HepG2 (cell line): ENCODE data around the gene SMG7. TPM values are rescaled to one million over a fixed set of nuclear protein-coding genes. Genes with fewer than 3 reads are reported as not detected.

ENCODE experiments used
- CCAR2 ChIP-seq: fragments of 200-400 bp; formaldehyde crosslinking; optimal IDR thresholded peaks from 2 replicates; pipeline ENCODE3; 2018; ENCODE audit warnings: low read depth, mild to moderate bottlenecking, low read length, moderate library complexity
- FOXA1 ChIP-seq, 2 experiments: fragments of 450-650 bp in 1 of 2; sonication (generic) in 1 of 2; formaldehyde crosslinking in 1 of 2; IDR thresholded peaks; 2 replicates each; pipeline versions ENCODE4 v1.4.0 to v1.6.1; 2016 to 2020; ENCODE audit warnings: missing genetic modification reagents in 1 of 2
- GABPB1 ChIP-seq: IDR thresholded peaks from 2 replicates; pipeline ENCODE4 v1.6.1; 2016; ENCODE audit warnings: mild to moderate bottlenecking, missing genetic modification reagents, moderate library complexity, missing compliant biosample characterization
- NR3C1 ChIP-seq: sonication (generic); formaldehyde crosslinking; IDR thresholded peaks from 2 replicates; pipeline ENCODE4 v1.4.0; 2020; ENCODE audit warnings: missing genetic modification reagents
- PRPF4 ChIP-seq: fragments of 200-400 bp; formaldehyde crosslinking; IDR thresholded peaks from 2 replicates; pipeline ENCODE4 v1.6.1; 2016; ENCODE audit warnings: low read length, low read depth; ENCODE audit not compliant: poor library complexity, severe bottlenecking
- RBFOX2 ChIP-seq: fragments of 200-400 bp; formaldehyde crosslinking; IDR thresholded peaks from 2 replicates; pipeline ENCODE4 v1.6.1; 2017; ENCODE audit warnings: low read depth, mild to moderate bottlenecking, low read length
- ZNF207 ChIP-seq: fragments of 450-650 bp; IDR thresholded peaks from 2 replicates; pipeline ENCODE4 v1.6.1; 2016; ENCODE audit warnings: antibody characterized with exemption, borderline replicate concordance
- ZNF672 ChIP-seq: sonication (generic); formaldehyde crosslinking; IDR thresholded peaks from 2 replicates; pipeline ENCODE4 v1.8.1; 2022; ENCODE audit warnings: missing genetic modification reagents
- polyA plus RNA-seq, 8 experiments: library from polyadenylated mRNA; depleted of rRNA in 3 of 8; stranded (reverse) in 7 of 8; unstranded in 1 of 8; fragments of >200 nt; fragmentation: Illumina TruSeq in 4 of 8; extraction: Trizol in 4 of 8; gene quantifications; 2 replicates each; pipeline versions ENCODE4 v1.2.1 to v1.2.3, GENCODE V29; 2011 to 2016; ENCODE audit warnings: low read depth in 4 of 8, missing spikeins in 1 of 8, mixed read lengths in 1 of 8; ENCODE audit not compliant: insufficient read depth in 1 of 8
- total RNA-seq, 5 experiments: library from RNA; depleted of rRNA; stranded (reverse); fragments of >200 nt; fragmentation: Illumina TruSeq; extraction: Trizol; gene quantifications; 2 replicates each; pipeline ENCODE4 v1.2.3, GENCODE V29; 2016; ENCODE audit warnings: low read depth in 1 of 5
- TF ChIP-seq, protein P1 (sequence below): sonication (generic); formaldehyde crosslinking; IDR thresholded peaks from 2 replicates; pipeline ENCODE4 v1.5.1; 2020; ENCODE audit warnings: missing genetic modification reagents, mild to moderate bottlenecking, borderline replicate concordance
- TF ChIP-seq, protein P2 (sequence below): sonication (generic); formaldehyde crosslinking; conservative IDR thresholded peaks from 2 replicates; pipeline ENCODE4 v1.4.0; 2020; ENCODE audit warnings: missing genetic modification reagents
- TF ChIP-seq, protein P3 (sequence below): sonication (generic); formaldehyde crosslinking; IDR thresholded peaks from 2 replicates; pipeline ENCODE4 v1.8.0; 2022; ENCODE audit warnings: missing genetic modification reagents, mild to moderate bottlenecking, moderate library complexity, borderline replicate concordance

Gene SMG7
- total and polyA plus RNA-seq, 2 of the 13 experiments (the other 11 are each of a cell fraction or from before 2014, with no cell fraction given), result 14.9 to 27.9 TPM

DNA sequence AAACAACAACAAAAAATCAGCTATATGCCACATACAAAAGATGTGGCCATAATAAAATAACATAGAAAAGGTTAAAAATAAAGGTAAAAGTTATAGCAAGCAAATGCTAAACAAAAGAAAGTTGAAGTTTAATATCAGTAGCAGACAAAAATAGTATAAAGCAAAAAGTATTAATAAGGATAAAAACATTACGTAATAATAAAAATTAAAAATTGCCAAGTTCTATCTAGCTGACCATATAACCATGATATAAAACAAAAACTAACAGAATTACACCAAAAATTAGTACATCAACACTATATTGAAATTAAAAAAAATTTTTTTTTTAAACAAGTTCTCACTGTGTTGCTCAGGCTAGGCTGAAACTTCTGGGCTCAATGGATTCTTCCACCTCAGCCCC is 15.5 kb upstream of the SMG7 start (continued):
- TF ChIP-seq PRPF4, result no peak
- no peak for TF ChIP-seq CCAR2
- TF ChIP-seq, protein P1, sequence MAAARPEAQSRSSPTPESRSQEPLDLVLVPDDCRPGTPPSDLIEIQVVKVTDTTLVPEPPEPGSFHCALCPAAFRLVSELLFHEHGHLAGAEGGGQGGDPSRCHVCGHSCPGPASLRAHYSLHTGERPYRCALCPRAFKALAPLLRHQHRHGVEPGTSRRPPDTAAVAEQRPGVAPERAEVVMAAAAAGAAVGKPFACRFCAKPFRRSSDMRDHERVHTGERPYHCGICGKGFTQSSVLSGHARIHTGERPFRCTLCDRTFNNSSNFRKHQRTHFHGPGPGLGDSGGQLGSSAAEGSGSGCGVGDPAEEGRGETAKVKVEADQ, result no peak
- TF ChIP-seq ZNF672 (CRISPR knock-in tag), result no peak
- TF ChIP-seq, protein P2, sequence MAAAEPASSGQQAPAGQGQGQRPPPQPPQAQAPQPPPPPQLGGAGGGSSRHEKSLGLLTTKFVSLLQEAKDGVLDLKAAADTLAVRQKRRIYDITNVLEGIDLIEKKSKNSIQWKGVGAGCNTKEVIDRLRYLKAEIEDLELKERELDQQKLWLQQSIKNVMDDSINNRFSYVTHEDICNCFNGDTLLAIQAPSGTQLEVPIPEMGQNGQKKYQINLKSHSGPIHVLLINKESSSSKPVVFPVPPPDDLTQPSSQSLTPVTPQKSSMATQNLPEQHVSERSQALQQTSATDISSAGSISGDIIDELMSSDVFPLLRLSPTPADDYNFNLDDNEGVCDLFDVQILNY (CRISPR knock-in tag), result no peak
- no peak for TF ChIP-seq ZNF207
- no peak for TF ChIP-seq GABPB1
- no peak for TF ChIP-seq NR3C1 (CRISPR knock-in tag)
- TF ChIP-seq, protein P3, sequence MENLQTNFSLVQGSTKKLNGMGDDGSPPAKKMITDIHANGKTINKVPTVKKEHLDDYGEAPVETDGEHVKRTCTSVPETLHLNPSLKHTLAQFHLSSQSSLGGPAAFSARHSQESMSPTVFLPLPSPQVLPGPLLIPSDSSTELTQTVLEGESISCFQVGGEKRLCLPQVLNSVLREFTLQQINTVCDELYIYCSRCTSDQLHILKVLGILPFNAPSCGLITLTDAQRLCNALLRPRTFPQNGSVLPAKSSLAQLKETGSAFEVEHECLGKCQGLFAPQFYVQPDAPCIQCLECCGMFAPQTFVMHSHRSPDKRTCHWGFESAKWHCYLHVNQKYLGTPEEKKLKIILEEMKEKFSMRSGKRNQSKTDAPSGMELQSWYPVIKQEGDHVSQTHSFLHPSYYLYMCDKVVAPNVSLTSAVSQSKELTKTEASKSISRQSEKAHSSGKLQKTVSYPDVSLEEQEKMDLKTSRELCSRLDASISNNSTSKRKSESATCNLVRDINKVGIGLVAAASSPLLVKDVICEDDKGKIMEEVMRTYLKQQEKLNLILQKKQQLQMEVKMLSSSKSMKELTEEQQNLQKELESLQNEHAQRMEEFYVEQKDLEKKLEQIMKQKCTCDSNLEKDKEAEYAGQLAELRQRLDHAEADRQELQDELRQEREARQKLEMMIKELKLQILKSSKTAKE, result no peak
- no peak for TF ChIP-seq FOXA1 (IDR thresholded peaks at IDR 0.05)
- no peak for TF ChIP-seq FOXA1 (CRISPR knock-in tag; IDR thresholded peaks at IDR 0.05)
- TF ChIP-seq RBFOX2, result no peak
- TF ChIP-seq, all 625 proteins: peak for 0
